ENCODE data around the gene STAG1.
"Not testable (repeated sequence)": the region's sequence is repeated elsewhere in the genome, so short reads cannot be mapped to it uniquely, and the experiment has no call there.

The STAG1 gene

GRCh38 chr3:136562026-136562425 lies 190.2 kb downstream of the STAG1 start:
- no peak overlapping the region for H3K4me3 ChIP-seq (ENCODE audit: low read length)
- DNase-seq (ENCODE audit: low read depth, low spot score), result no peak

GRCh38 chr3:136559896-136560295 lies 192.3 kb downstream of the STAG1 start:
- DNase-seq (ENCODE audit: low read depth, low spot score), result no peak

GRCh38 chr3:136549461-136549860 lies 202.7 kb downstream of the STAG1 start:
- not testable (repeated sequence) for DNase-seq (ENCODE audit: low read depth, low spot score); H3K4me3 ChIP-seq (ENCODE audit: low read length)

More at GRCh38 chr3:136559896-136560295, 192.3 kb downstream of the STAG1 start:
- H3K4me3 ChIP-seq (ENCODE audit: low read length), result no peak overlapping the region

GRCh38 chr3:136547293-136547692 lies 204.9 kb downstream of the STAG1 start:
- H3K4me3 ChIP-seq (ENCODE audit: low read length), result no peak overlapping the region
- DNase-seq (ENCODE audit: low read depth, low spot score), result no peak

GRCh38 chr3:136546720-136547119 lies 205.5 kb downstream of the STAG1 start:
- H3K4me3 ChIP-seq (ENCODE audit: low read length), result no peak overlapping the region
- peak; percentile 55 for DNase-seq (ENCODE audit: low read depth, low spot score)

- DNase-seq (ENCODE audit: low read depth, low spot score), result no peak
- H3K4me3 ChIP-seq (ENCODE audit: low read length), result no peak overlapping the region
Observed at GRCh38 chr3:136545664-136546268, 206.4 kb downstream of the STAG1 start.

GRCh38 chr3:136544532-136544931 lies 207.6 kb downstream of the STAG1 start:
- DNase-seq (ENCODE audit: low read depth, low spot score), result no peak
- H3K4me3 ChIP-seq (ENCODE audit: low read length), result no peak overlapping the region

- no peak for DNase-seq (ENCODE audit: low read depth, low spot score)
- no peak overlapping the region for H3K4me3 ChIP-seq (ENCODE audit: low read length)
Observed at GRCh38 chr3:136543385-136543784, 208.8 kb downstream of the STAG1 start.

- H3K4me3 ChIP-seq (ENCODE audit: low read length), result no peak overlapping the region
- no peak for DNase-seq (ENCODE audit: low read depth, low spot score)
Observed at GRCh38 chr3:136535906-136536305, 216.3 kb downstream of the STAG1 start.

GRCh38 chr3:136532766-136533165 lies 219.4 kb downstream of the STAG1 start:
- H3K4me3 ChIP-seq (ENCODE audit: low read length), result no peak overlapping the region
- DNase-seq (ENCODE audit: low read depth, low spot score), result no peak

GRCh38 chr3:136518102-136518501 lies 234.1 kb downstream of the STAG1 start:
- no peak for DNase-seq (ENCODE audit: low read depth, low spot score)
- no peak overlapping the region for H3K4me3 ChIP-seq (ENCODE audit: low read length)

- H3K4me3 ChIP-seq (ENCODE audit: low read length), result no peak overlapping the region
- DNase-seq (ENCODE audit: low read depth, low spot score), result no peak
Observed at GRCh38 chr3:136516656-136517055, 235.5 kb downstream of the STAG1 start.

GRCh38 chr3:136516095-136516494 lies 236.1 kb downstream of the STAG1 start:
- H3K4me3 ChIP-seq (ENCODE audit: low read length), result no peak overlapping the region
- DNase-seq (ENCODE audit: low read depth, low spot score), result no peak

- H3K4me3 ChIP-seq (ENCODE audit: low read length); DNase-seq (ENCODE audit: low read depth, low spot score): not testable (repeated sequence)
Observed at GRCh38 chr3:136514533-136514932, 237.6 kb downstream of the STAG1 start.

GRCh38 chr3:136513367-136513766 lies 238.8 kb downstream of the STAG1 start:
- no peak overlapping the region for H3K4me3 ChIP-seq (ENCODE audit: low read length)
- DNase-seq (ENCODE audit: low read depth, low spot score), result no peak

- no peak for DNase-seq (ENCODE audit: low read depth, low spot score)
- H3K4me3 ChIP-seq (ENCODE audit: low read length), result no peak overlapping the region
Observed at GRCh38 chr3:136512381-136512780, 239.8 kb downstream of the STAG1 start.

GRCh38 chr3:136505676-136506075 lies 246.5 kb downstream of the STAG1 start:
- H3K4me3 ChIP-seq (ENCODE audit: low read length), result no peak overlapping the region
- no peak for DNase-seq (ENCODE audit: low read depth, low spot score)

GRCh38 chr3:136503056-136503455 lies 249.1 kb downstream of the STAG1 start:
- DNase-seq (ENCODE audit: low read depth, low spot score), result no peak
- H3K4me3 ChIP-seq (ENCODE audit: low read length), result no peak overlapping the region

GRCh38 chr3:136498919-136499447 lies 253.2 kb downstream of the STAG1 start:
- DNase-seq (ENCODE audit: low read depth, low spot score), result no peak
- no peak overlapping the region for H3K4me3 ChIP-seq (ENCODE audit: low read length)

GRCh38 chr3:136495213-136495612 lies 257.0 kb downstream of the STAG1 start:
- DNase-seq (ENCODE audit: low read depth, low spot score), result no peak

More at GRCh38 chr3:136495213-136495612, 257.0 kb downstream of the STAG1 start:
- H3K4me3 ChIP-seq (ENCODE audit: low read length), result no peak overlapping the region

All from Jurkat, Clone E6-1 (cell line).